CD4-positive, alpha-beta T cell treated with Interferon alpha-2 for 1 hour (primary cell): ENCODE measurements around the gene C17orf50.

ENCODE experiments used
- DNase-seq, 2 donors: peaks; one replicate each; pipeline ENCODE4 v3.0.0-alpha.2; 2020 to 2022

The C17orf50 gene

GRCh38 chr17:35791681-35792350, 31.1 kb downstream of the C17orf50 start:
- DNase-seq = no peak

- DNase-seq = no peak
Measured at GRCh38 chr17:35793257-35793656, 32.6 kb downstream of the C17orf50 start.

GRCh38 chr17:35795007-35795870, 34.6 kb downstream of the C17orf50 start, which contains the start of gene MMP28:
Gene MMP28, minus strand, starts transcription at chr17:35795641. Its CDS starts 264 bp downstream, at chr17:35795377.
- peak in 1 of 2 donors; percentile 26 for DNase-seq

GRCh38 chr17:35795871-35796265, 35.2 kb downstream of the C17orf50 start:
- DNase-seq = no peak

- no peak for DNase-seq
Measured at GRCh38 chr17:35796942-35797341, 36.3 kb downstream of the C17orf50 start.

GRCh38 chr17:35797370-35797769, 36.7 kb downstream of the C17orf50 start:
- no peak for DNase-seq

- no peak for DNase-seq
Measured at GRCh38 chr17:35797918-35798317, 37.2 kb downstream of the C17orf50 start.

- no peak for DNase-seq
Measured at GRCh38 chr17:35799942-35800341, 39.3 kb downstream of the C17orf50 start.

GRCh38 chr17:35801583-35802224, 41.0 kb downstream of the C17orf50 start:
- no peak for DNase-seq

GRCh38 chr17:35804658-35805192, 44.0 kb downstream of the C17orf50 start:
- peak; percentile 59 to 82 for DNase-seq

- no peak for DNase-seq
Measured at GRCh38 chr17:35807371-35808144, 46.9 kb downstream of the C17orf50 start.

- DNase-seq = peak in 1 of 2 donors; percentile 17
Measured at GRCh38 chr17:35808240-35808961, 47.7 kb downstream of the C17orf50 start.

GRCh38 chr17:35808962-35809854, 48.5 kb downstream of the C17orf50 start, which contains the start of gene TAF15:
Gene TAF15, plus strand, starts transcription at chr17:35809484. Its CDS starts 86 bp downstream, at chr17:35809570.
- peak; percentile 96 to 98 for DNase-seq

- no peak for DNase-seq
Measured at GRCh38 chr17:35809855-35810461, 49.3 kb downstream of the C17orf50 start.

GRCh38 chr17:35811759-35812158, 51.1 kb downstream of the C17orf50 start:
- no peak for DNase-seq

GRCh38 chr17:35812456-35812855, 51.8 kb downstream of the C17orf50 start:
- DNase-seq = no peak
